CD14-positive monocyte (primary cell): Measurements from ENCODE around the gene WNT5B. TPM values are rescaled to one million over a fixed set of nuclear protein-coding genes. Genes with fewer than 3 reads are reported as not detected.
A peak's percentile ranks its signal among the peaks of the same experiment; 100 is the strongest.

Experiments
- DNase-seq, 3 donors: peaks; one replicate each; pipeline ENCODE4 v3.0.0-alpha.2; 2011 to 2022
- H2AFZ ChIP-seq: 2 replicates; pipeline ENCODE4 v1.6.0; 2012; ENCODE audit warnings: mild to moderate bottlenecking, low read depth, low read length, inconsistent platforms; ENCODE audit not compliant: insufficient read depth, poor library complexity, severe bottlenecking
- H3K27ac ChIP-seq, 2 donors: 1 replicate in 1 of 2; 2 replicates in 1 of 2; pipeline ENCODE4 v1.5.1; 2012 to 2013; ENCODE audit warnings: low read length in 2 of 2, control low read depth in 1 of 2, inconsistent platforms in 1 of 2, low read depth in 1 of 2, mild to moderate bottlenecking in 1 of 2
- H3K27me3 ChIP-seq, 2 donors: one replicate each; pipeline versions ENCODE4 v1.6.0 to v1.6.1; 2011 to 2013; ENCODE audit warnings: low read length in 2 of 2; ENCODE audit not compliant: control insufficient read depth in 2 of 2, insufficient read depth in 2 of 2
- H3K36me3 ChIP-seq, 2 donors: replicated peaks in 1 of 2; 1 replicate in 1 of 2; 2 replicates in 1 of 2; pipeline versions ENCODE4 v1.5.1 to v1.6.1; 2012 to 2013; ENCODE audit warnings: low read length in 2 of 2, control low read depth in 1 of 2, inconsistent platforms in 1 of 2, mild to moderate bottlenecking in 1 of 2; ENCODE audit not compliant: insufficient read depth in 2 of 2, control insufficient read depth in 1 of 2
- H3K4me1 ChIP-seq, 2 donors: 1 replicate in 1 of 2; 2 replicates in 1 of 2; pipeline versions ENCODE4 v1.5.1 to v1.6.1; 2012 to 2013; ENCODE audit warnings: low read length in 2 of 2, control low read depth in 1 of 2, inconsistent platforms in 1 of 2, mild to moderate bottlenecking in 1 of 2, moderate library complexity in 1 of 2; ENCODE audit not compliant: insufficient read depth in 2 of 2, control insufficient read depth in 1 of 2
- H3K4me2 ChIP-seq: replicated peaks from 2 replicates; pipeline ENCODE3; 2012; ENCODE audit warnings: low read length, moderate library complexity, mild to moderate bottlenecking; ENCODE audit not compliant: poor library complexity, severe bottlenecking; ENCODE audit errors: extremely low read depth
- H3K4me3 ChIP-seq, 3 experiments: fragments of 200-600 bp in 1 of 3; sonication (generic) in 1 of 3; replicated peaks in 1 of 3; 1 replicate in 2 of 3; 2 replicates in 1 of 3; pipeline ENCODE4 v1.5.1; 2011 to 2013; ENCODE audit warnings: low read length in 3 of 3, mild to moderate bottlenecking in 3 of 3, control low read depth in 2 of 3, low read depth in 2 of 3, inconsistent platforms in 1 of 3, moderate library complexity in 1 of 3
- H3K79me2 ChIP-seq: 2 replicates; pipeline ENCODE4 v1.6.0; 2012; ENCODE audit warnings: mild to moderate bottlenecking, control low read depth, inconsistent platforms, low read length, moderate library complexity; ENCODE audit not compliant: insufficient read depth
- H3K9ac ChIP-seq: 2 replicates; pipeline ENCODE4 v1.6.0; 2017; ENCODE audit warnings: low read length, mild to moderate bottlenecking; ENCODE audit not compliant: insufficient read depth, poor library complexity, severe bottlenecking
- H3K9me3 ChIP-seq, 2 donors: replicated peaks in 1 of 2; 1 replicate in 1 of 2; 2 replicates in 1 of 2; pipeline versions ENCODE4 v1.5.1 to v1.6.1; 2012 to 2013; ENCODE audit warnings: low read length in 2 of 2, control low read depth in 1 of 2; ENCODE audit not compliant: control insufficient read depth in 1 of 2, insufficient read depth in 1 of 2
- H4K20me1 ChIP-seq: 2 replicates; pipeline ENCODE4 v1.6.0; 2012; ENCODE audit warnings: mild to moderate bottlenecking, low read length, control low read depth, moderate library complexity; ENCODE audit not compliant: insufficient read depth
- H3K27ac Mint-ChIP-seq, 7 donors: one replicate each; pipeline ENCODE4 v1.8.0; 2020; ENCODE audit warnings: mild to moderate bottlenecking in 7 of 7, mixed read lengths in 7 of 7, moderate library complexity in 6 of 7, inconsistent platforms in 2 of 7
- H3K27me3 Mint-ChIP-seq, 3 donors: one replicate each; pipeline ENCODE4 v1.8.0; 2021 to 2022; ENCODE audit warnings: low read depth in 3 of 3, mild to moderate bottlenecking in 3 of 3, mixed read lengths in 3 of 3, moderate library complexity in 3 of 3, inconsistent platforms in 1 of 3
- H3K36me3 Mint-ChIP-seq, 2 donors: one replicate each; pipeline ENCODE4 v1.8.0; 2020; ENCODE audit warnings: mixed read lengths in 2 of 2, inconsistent platforms in 1 of 2, mild to moderate bottlenecking in 1 of 2
- H3K4me1 Mint-ChIP-seq: one replicate; pipeline ENCODE4 v1.8.0; 2020; ENCODE audit warnings: mild to moderate bottlenecking, mixed read lengths
- H3K4me3 Mint-ChIP-seq, 2 donors: one replicate each; pipeline ENCODE4 v1.8.0; 2020; ENCODE audit warnings: mild to moderate bottlenecking in 2 of 2, mixed read lengths in 2 of 2, moderate library complexity in 1 of 2
- H3K9me3 Mint-ChIP-seq, 7 donors: one replicate each; pipeline ENCODE4 v1.8.0; 2020 to 2022; ENCODE audit warnings: mixed read lengths in 7 of 7, mild to moderate bottlenecking in 6 of 7, moderate library complexity in 6 of 7, inconsistent platforms in 2 of 7
- WGBS: methylation state at CpG from one replicate; pipeline ENCODE4 v1.1.5; 2013; ENCODE audit warnings: missing lambda C conversion rate; ENCODE audit not compliant: insufficient coverage; 5-methylcytosine and 5-hydroxymethylcytosine counted together
- intact Hi-C, 2 donors: fragments of 100-400 bp; cut with micrococcal nuclease; formaldehyde crosslinking; loops; one replicate each; pipeline versions ENCODE4 v1.15.0 to v1.15.1; 2023
- polyA plus RNA-seq, 3 donors: library from polyadenylated mRNA; depleted of rRNA in 1 of 3; unstranded in 2 of 3; stranded (reverse) in 1 of 3; fragments of 300-500 nt in 2 of 3; fragments of >200 nt in 1 of 3; fragmentation: Illumina TruSeq in 2 of 3; gene quantifications; 1 replicate in 2 of 3; 2 replicates in 1 of 3; pipeline ENCODE4 v1.2.3, GENCODE V29; 2012 to 2021
- TF ChIP-seq, protein P1 (sequence below): fragments of 200-600 bp; IDR thresholded peaks from one replicate; pipeline ENCODE4 v1.8.0; 2022; ENCODE audit warnings: antibody characterized with exemption, mild to moderate bottlenecking

Gene WNT5B
- polyA plus RNA-seq, 3 donors = 2.7 to 4.1 (median 3.1) TPM

DNA sequence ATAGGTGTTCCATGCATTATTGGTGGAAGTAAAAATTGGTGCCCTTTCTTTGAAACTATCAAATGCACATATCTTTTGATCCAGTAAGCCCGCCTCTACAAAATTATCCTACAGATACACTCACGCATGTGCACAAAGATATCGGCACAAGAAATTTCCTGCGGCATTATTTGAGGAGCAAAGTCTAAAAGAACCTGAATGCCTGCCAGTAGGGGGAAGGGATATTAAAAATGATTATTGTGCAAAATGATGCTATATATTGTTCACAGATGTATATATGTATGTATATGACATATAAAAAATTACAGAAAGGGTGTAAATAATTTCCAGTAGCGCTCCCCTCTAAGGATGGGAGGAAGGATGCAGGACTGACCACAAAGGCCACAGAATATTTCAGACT lies 37.2 kb downstream of the WNT5B start:
- no CpG with 5 or more reads among the region's 5 CpGs for WGBS
- H3K27ac ChIP-seq = no peak overlapping the region
- no peaks in the 10 kb centered on the region for H3K36me3 ChIP-seq
- peaks cover 0 to 2% (median 1%) of the 10 kb centered on the region in 3 donors for H3K27me3 Mint-ChIP-seq
- no peaks in the 10 kb centered on the region for H3K79me2 ChIP-seq
- H3K27me3 ChIP-seq = no peaks in the 10 kb centered on the region
- H3K4me3 Mint-ChIP-seq = no peak overlapping the region
- no peak overlapping the region for H3K4me2 ChIP-seq
- no peak overlapping the region for H3K27ac Mint-ChIP-seq
- TF ChIP-seq, protein P1, sequence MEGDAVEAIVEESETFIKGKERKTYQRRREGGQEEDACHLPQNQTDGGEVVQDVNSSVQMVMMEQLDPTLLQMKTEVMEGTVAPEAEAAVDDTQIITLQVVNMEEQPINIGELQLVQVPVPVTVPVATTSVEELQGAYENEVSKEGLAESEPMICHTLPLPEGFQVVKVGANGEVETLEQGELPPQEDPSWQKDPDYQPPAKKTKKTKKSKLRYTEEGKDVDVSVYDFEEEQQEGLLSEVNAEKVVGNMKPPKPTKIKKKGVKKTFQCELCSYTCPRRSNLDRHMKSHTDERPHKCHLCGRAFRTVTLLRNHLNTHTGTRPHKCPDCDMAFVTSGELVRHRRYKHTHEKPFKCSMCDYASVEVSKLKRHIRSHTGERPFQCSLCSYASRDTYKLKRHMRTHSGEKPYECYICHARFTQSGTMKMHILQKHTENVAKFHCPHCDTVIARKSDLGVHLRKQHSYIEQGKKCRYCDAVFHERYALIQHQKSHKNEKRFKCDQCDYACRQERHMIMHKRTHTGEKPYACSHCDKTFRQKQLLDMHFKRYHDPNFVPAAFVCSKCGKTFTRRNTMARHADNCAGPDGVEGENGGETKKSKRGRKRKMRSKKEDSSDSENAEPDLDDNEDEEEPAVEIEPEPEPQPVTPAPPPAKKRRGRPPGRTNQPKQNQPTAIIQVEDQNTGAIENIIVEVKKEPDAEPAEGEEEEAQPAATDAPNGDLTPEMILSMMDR = no peak
- H3K36me3 Mint-ChIP-seq = peaks cover 0 to 1% of the 10 kb centered on the region in 2 donors
- peaks cover 0 to 3% (median 2%) of the 10 kb centered on the region in 7 donors for H3K9me3 Mint-ChIP-seq
- no peak overlapping the region for H3K9ac ChIP-seq
- peaks cover 40 to 42% of the 10 kb centered on the region in 2 donors for H3K4me1 ChIP-seq
- no peaks in the 10 kb centered on the region for H4K20me1 ChIP-seq
- no peaks in the 10 kb centered on the region for H3K9me3 ChIP-seq
- no peak overlapping the region for H2AFZ ChIP-seq
- no peak for DNase-seq
- H3K4me1 Mint-ChIP-seq = peaks cover 47% of the 10 kb centered on the region
- intact Hi-C loops = no loop called here
- no peak overlapping the region for H3K4me3 ChIP-seq

DNA sequence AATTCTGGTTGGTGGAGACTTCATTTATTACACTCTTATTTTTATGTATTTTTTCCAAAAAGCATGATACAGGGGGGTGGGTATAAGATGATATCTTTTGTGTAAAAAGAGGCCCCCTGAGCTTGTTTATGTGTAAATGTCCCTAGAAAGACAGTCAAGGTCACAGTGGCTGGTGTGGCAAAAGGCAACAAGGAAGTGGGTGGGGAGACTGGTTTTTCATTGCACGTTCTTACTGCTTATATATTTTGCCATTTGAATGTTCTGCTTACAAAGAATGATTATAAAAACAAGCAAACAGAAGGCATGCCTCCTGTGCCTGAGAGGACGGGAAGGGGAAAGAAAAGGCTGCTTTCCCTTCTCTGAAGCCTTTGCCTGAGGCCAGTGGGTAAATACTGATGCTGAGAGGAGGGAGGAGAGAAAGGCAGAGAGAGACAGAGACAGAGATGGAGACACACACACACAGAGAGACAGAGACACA lies 37.7 kb downstream of the WNT5B start:
- H3K9me3 Mint-ChIP-seq = peaks cover 0 to 3% (median 2%) of the 10 kb centered on the region in 7 donors
- no peak overlapping the region for H3K9ac ChIP-seq
- peak overlapping the region; percentile 15 for H3K4me2 ChIP-seq
- H3K4me1 Mint-ChIP-seq = peaks cover 47% of the 10 kb centered on the region
- TF ChIP-seq, protein P1 = no peak
- intact Hi-C loops = no loop called here
- peaks cover 0 to 1% of the 10 kb centered on the region in 2 donors for H3K36me3 Mint-ChIP-seq
- H3K4me3 ChIP-seq = no peak overlapping the region
- H2AFZ ChIP-seq = peak overlapping the region; percentile 69
- peak overlapping the region in 1 of 2 donors; percentile 7 for H3K4me3 Mint-ChIP-seq
- H3K27me3 Mint-ChIP-seq = peaks cover 0 to 2% (median 1%) of the 10 kb centered on the region in 3 donors
- no peaks in the 10 kb centered on the region for H3K79me2 ChIP-seq
- H3K9me3 ChIP-seq = no peaks in the 10 kb centered on the region
- peak overlapping the region in 6 of 7 donors; percentile 4 to 62 (median 34) for H3K27ac Mint-ChIP-seq
- peaks cover 36 to 40% of the 10 kb centered on the region in 2 donors for H3K4me1 ChIP-seq
- H4K20me1 ChIP-seq = no peaks in the 10 kb centered on the region
- WGBS = no CpG with 5 or more reads among the region's 2 CpGs
- H3K27me3 ChIP-seq = no peaks in the 10 kb centered on the region
- no peaks in the 10 kb centered on the region for H3K36me3 ChIP-seq
- H3K27ac ChIP-seq = peak overlapping the region in 1 of 2 donors; percentile 17
- peak in 1 of 3 donors; percentile 16 for DNase-seq
